Ascending aorta (tissue), 2 donors: ENCODE results near the gene CAPN11. TPM values are rescaled to one million over a fixed set of nuclear protein-coding genes. Genes with fewer than 3 reads are reported as not detected.

Experiments
- DNase-seq, 2 donors: peaks; one replicate each; pipeline ENCODE4 v3.0.0-alpha.2; 2019; ENCODE audit warnings: low spot score in 2 of 2
- H3K27ac ChIP-seq, 2 donors: fragments of 200-600 bp; sonication (generic); one replicate each; pipeline ENCODE4 v1.5.1; 2016 to 2017; ENCODE audit warnings: mild to moderate bottlenecking in 1 of 2
- H3K27me3 ChIP-seq: fragments of 200-600 bp; sonication (generic); one replicate; pipeline ENCODE4 v1.5.1; 2017
- H3K36me3 ChIP-seq, 2 donors: fragments of 200-600 bp; sonication (generic); one replicate each; pipeline ENCODE4 v1.5.1; 2016
- H3K4me1 ChIP-seq, 2 donors: fragments of 200-600 bp; sonication (generic); one replicate each; pipeline ENCODE4 v1.5.1; 2016 to 2017; ENCODE audit warnings: mild to moderate bottlenecking in 1 of 2
- H3K4me3 ChIP-seq, 2 donors: fragments of 200-600 bp; sonication (generic); one replicate each; pipeline ENCODE4 v1.5.1; 2016 to 2017; ENCODE audit warnings: mild to moderate bottlenecking in 1 of 2
- H3K9me3 ChIP-seq, 2 donors: fragments of 200-600 bp; sonication (generic); one replicate each; pipeline ENCODE4 v1.5.1; 2016
- intact Hi-C: fragments of 100-400 bp; cut with DNase I; formaldehyde crosslinking; loops from one replicate; pipeline ENCODE4 v1.15.1; 2023
- total RNA-seq: library from RNA; depleted of rRNA; stranded (reverse); fragments of >200 nt; gene quantifications from one replicate; pipeline ENCODE4 v1.1.0, GENCODE V29; 2016
- TF ChIP-seq, protein P1 (sequence below), 3 experiments: fragments of 200-600 bp in 2 of 3; fragments of 450-650 bp in 1 of 3; sonication (generic) in 2 of 3; IDR thresholded peaks; one replicate each; pipeline ENCODE4 v1.5.1; 2016 to 2019; ENCODE audit warnings: antibody characterized with exemption in 3 of 3, mild to moderate bottlenecking in 1 of 3, moderate library complexity in 1 of 3

Gene CAPN11
- total RNA-seq, 1 donor from 2014 or later, result 0.43 TPM

DNA sequence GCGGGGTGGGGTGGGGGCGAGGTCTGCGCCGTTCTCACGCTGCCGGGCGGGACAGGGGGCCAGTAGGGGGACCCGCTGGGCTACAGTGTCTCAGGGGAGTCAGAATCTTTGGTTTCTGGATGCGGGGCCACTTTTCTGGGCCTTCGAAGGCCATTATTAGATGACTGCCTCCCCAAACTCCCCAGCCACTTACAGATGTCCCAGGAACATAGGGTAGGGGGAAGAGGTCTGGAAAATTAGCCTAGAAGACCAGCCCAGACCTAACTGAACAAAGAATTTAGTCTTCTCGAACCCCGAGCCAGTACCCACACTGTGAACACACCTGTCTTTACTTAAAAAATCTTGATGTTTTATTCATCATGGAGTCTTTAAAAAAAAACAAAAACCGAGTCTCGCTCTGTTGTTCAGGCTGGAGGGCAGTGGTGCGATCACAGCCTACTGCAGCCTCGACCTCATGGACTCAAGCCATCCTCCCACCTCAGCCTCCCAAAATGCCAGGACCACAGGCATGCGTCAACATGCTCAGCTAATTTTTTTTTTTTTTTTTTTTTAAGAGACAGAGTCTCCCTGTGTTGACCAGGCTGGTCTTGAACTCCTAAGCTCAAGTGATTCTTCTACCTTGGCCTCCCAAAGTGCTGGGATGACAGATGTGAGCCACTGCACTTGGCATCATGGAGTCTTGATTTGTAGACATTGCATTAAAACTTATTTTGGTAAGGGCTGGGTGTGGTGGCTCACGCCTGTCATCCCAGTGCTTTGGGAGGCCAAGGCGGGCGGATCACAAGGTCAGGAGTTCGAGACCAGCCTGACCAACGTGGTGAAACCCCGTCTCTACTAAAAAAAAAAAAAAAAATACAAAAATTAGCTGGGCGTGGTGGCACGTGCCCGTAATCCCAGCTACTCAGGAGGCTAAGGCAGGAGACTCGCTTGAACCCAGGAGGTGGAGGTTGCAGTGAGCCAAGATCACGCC is 61.5 kb downstream of the CAPN11 start:
- Histone ChIP-seq H3K27me3 (no peaks in the 10 kb centered on the region), H3K4me1 (peaks cover 31 to 57% of the 10 kb centered on the region in 2 donors), H3K27ac (peak overlapping the region; percentile 95 to 99), H3K9me3 (no peaks in the 10 kb centered on the region), H3K4me3 (peak overlapping the region; percentile 69 to 90), H3K36me3 (no peaks in the 10 kb centered on the region)
- DNase-seq, result no peak
- intact Hi-C loops, result loop anchor here (2.0 to 5.0 kb wide), 2 partner anchors 19 to 93 kb away; partner anchors contain the start of genes MRPL14 and TMEM63B
- TF ChIP-seq, protein P1, sequence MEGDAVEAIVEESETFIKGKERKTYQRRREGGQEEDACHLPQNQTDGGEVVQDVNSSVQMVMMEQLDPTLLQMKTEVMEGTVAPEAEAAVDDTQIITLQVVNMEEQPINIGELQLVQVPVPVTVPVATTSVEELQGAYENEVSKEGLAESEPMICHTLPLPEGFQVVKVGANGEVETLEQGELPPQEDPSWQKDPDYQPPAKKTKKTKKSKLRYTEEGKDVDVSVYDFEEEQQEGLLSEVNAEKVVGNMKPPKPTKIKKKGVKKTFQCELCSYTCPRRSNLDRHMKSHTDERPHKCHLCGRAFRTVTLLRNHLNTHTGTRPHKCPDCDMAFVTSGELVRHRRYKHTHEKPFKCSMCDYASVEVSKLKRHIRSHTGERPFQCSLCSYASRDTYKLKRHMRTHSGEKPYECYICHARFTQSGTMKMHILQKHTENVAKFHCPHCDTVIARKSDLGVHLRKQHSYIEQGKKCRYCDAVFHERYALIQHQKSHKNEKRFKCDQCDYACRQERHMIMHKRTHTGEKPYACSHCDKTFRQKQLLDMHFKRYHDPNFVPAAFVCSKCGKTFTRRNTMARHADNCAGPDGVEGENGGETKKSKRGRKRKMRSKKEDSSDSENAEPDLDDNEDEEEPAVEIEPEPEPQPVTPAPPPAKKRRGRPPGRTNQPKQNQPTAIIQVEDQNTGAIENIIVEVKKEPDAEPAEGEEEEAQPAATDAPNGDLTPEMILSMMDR (IDR thresholded peaks at IDR 0.05), result peak in 1 of 3 experiments; percentile 14

DNA sequence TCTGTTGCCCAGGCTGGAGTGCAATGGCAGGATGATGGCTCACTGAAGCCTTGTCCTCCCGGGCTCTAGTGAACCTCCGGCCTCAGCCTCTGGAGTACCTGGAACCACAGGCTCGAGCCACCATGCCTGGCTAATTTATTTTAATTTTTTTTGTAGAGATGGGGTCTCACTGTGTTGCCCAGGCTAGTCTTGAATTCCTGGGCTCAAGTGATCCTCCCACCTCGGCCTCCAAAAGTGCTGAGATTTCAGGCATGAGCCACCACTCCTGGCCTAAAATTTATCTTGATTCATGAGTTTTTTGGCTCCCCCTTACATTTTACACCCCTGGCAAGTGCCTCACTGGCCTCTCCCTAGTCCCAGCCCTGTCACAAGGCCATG is 62.3 kb downstream of the CAPN11 start:
- intact Hi-C loops, result loop anchor here (1.0 to 5.0 kb wide), 5 partner anchors 16 to 166 kb away; partner anchors contain the start of genes CDC5L, MRPL14 and TMEM63B
- DNase-seq, result no peak
- H3K4me3 ChIP-seq, result peak overlapping the region in 1 of 2 donors; percentile 90
- H3K4me1 ChIP-seq, result peaks cover 38 to 64% of the 10 kb centered on the region in 2 donors
- no peaks in the 10 kb centered on the region for H3K27me3 ChIP-seq
- H3K36me3 ChIP-seq, result no peaks in the 10 kb centered on the region
- no peaks in the 10 kb centered on the region for H3K9me3 ChIP-seq
- H3K27ac ChIP-seq, result peak overlapping the region; percentile 95 to 99
- TF ChIP-seq, protein P1 (IDR thresholded peaks at IDR 0.05), result no peak

DNA sequence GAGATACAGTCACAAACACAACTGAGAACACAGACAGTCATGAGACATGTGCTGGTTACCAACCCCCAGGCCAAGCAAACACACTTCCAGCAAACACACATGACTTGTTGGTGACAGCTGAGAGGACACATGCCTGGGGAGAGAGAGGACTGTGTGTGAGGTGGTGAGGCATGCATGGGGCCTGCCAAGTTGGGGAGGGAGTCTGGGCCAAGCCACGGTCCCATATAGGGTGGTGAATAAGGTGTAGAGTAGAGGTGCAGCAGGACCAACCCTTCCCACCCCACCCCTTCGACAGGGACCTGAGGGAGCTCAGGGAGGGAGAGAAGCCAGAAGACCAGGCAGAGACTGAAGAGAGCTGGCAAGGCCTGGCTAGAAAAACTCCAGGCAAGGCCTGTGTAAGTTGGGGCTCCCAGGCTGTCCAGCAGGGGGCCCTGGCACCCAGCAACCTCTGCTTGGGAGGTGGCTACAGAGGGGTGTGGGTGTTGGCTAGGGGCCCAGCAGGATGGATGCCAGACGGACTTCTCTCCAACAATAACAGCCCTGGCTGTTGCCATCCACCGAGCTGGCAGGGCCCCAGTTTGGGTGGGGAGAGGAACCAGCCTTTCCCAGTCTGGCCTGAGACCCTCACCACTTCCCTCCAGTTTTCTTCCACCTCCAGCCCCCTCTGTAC is 62.8 kb downstream of the CAPN11 start:
- peaks cover 44 to 69% of the 10 kb centered on the region in 2 donors for H3K4me1 ChIP-seq

DNA sequence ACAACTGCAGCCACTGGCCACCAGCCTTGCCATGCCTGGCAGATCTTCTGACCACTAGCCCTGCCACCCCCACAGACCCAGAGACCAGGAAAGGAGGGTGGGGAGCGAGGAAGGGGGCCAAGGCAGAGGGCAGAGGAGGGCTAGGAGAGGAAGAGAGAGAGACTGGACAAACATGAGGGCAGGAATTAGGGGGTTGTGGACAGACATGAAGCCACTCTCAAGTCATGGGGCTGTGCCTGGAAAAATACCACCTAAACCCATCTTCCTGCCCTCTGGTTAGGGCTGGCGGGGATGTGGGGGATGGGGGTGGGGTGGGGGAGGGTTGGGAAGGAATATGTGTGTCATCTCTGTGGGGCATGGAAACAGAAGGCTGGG is 63.3 kb downstream of the CAPN11 start:
- H3K9me3 ChIP-seq, result no peaks in the 10 kb centered on the region
- peaks cover 46 to 66% of the 10 kb centered on the region in 2 donors for H3K4me1 ChIP-seq
- no peak for DNase-seq
- H3K27ac ChIP-seq, result peak overlapping the region; percentile 95 to 99
- no peaks in the 10 kb centered on the region for H3K27me3 ChIP-seq
- TF ChIP-seq, protein P1 (IDR thresholded peaks at IDR 0.05), result no peak
- intact Hi-C loops, result loop anchor here (1.0 to 5.0 kb wide), 7 partner anchors 15 to 165 kb away; partner anchors contain the start of genes CDC5L, MRPL14, SLC35B2 and TMEM63B
- H3K36me3 ChIP-seq, result no peaks in the 10 kb centered on the region
- peak overlapping the region; percentile 71 to 94 for H3K4me3 ChIP-seq

More for the DNA sequence above, 62.8 kb downstream of the CAPN11 start:
- peak overlapping the region; percentile 95 to 99 for H3K27ac ChIP-seq
- DNase-seq, result peak; percentile 96 to 97
- H3K27me3 ChIP-seq, result no peaks in the 10 kb centered on the region
- no peaks in the 10 kb centered on the region for H3K36me3 ChIP-seq
- peak overlapping the region; percentile 71 to 94 for H3K4me3 ChIP-seq
- TF ChIP-seq, protein P1 (IDR thresholded peaks at IDR 0.05), result peak; percentile 84 to 91 (median 86)
- intact Hi-C loops, result loop anchor here (1.0 to 5.0 kb wide), 5 partner anchors 16 to 166 kb away; partner anchors contain the start of genes CDC5L, MRPL14 and TMEM63B
- no peaks in the 10 kb centered on the region for H3K9me3 ChIP-seq
